Mesothelial cell of epicardium (in vitro differentiated cells): ENCODE data around the gene NAALADL2. TPM values are rescaled to one million over a fixed set of nuclear protein-coding genes. Genes with fewer than 3 reads are reported as not detected.

Source experiments
- DNase-seq, 2 experiments: peaks; one replicate each; pipeline ENCODE4 v3.0.0; 2021; ENCODE audit warnings: low spot score in 2 of 2; ENCODE audit not compliant: unreplicated experiment in 2 of 2
- H3K27ac Mint-ChIP-seq: 2 replicates; pipeline ENCODE4 v1.8.0; 2021; ENCODE audit warnings: mixed read lengths
- H3K27me3 Mint-ChIP-seq: 2 replicates; pipeline ENCODE4 v1.8.0; 2021; ENCODE audit warnings: low read depth, mixed read lengths
- H3K36me3 Mint-ChIP-seq: 2 replicates; pipeline ENCODE4 v1.8.0; 2021; ENCODE audit warnings: mixed read lengths
- H3K4me1 Mint-ChIP-seq: 2 replicates; pipeline ENCODE4 v1.8.0; 2021; ENCODE audit warnings: mixed read lengths
- H3K4me3 Mint-ChIP-seq: 2 replicates; pipeline ENCODE4 v1.8.0; 2021; ENCODE audit warnings: mild to moderate bottlenecking, moderate library complexity, mixed read lengths
- H3K9me3 Mint-ChIP-seq: 2 replicates; pipeline ENCODE4 v1.8.0; 2021; ENCODE audit warnings: mixed read lengths
- CTCF ChIP-seq: fragments of 200-600 bp; sonication (generic); IDR thresholded peaks from one replicate; pipeline ENCODE4 v1.5.0; 2021; ENCODE audit warnings: antibody characterized with exemption; ENCODE audit not compliant: unreplicated experiment
- total RNA-seq: library from RNA; stranded (reverse); gene quantifications from 3 replicates; pipeline ENCODE4 v1.2.1, GENCODE V29; 2021

Gene NAALADL2
- total RNA-seq, 1 donor from 2014 or later = 27.9 TPM

DNA sequence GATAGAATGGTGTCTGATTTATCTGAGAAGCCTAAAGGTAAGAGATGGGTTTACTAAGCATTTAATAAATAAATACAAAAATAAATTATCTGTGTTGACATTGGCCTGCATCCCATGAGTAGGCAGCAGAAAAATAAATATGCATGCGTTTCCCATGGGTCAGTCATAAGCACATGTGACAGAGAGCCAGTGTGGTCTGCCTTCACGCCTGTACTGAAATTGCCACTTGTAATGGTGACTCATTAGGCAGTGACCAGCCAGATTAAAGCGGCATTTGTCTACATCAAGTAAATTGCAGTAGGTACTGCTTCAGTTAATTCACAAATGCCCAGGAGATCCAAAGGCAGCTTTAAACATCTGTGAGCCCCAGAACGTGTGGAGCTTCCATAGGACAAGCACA is 399.6 kb downstream of the NAALADL2 start:
- TF ChIP-seq CTCF = no peak
- no peaks in the 10 kb centered on the region for H3K27me3 Mint-ChIP-seq
- no peak overlapping the region for H3K27ac Mint-ChIP-seq
- DNase-seq = no peak
- no peaks in the 10 kb centered on the region for H3K9me3 Mint-ChIP-seq
- peaks cover 2% of the 10 kb centered on the region for H3K36me3 Mint-ChIP-seq
- H3K4me3 Mint-ChIP-seq = no peak overlapping the region
- H3K4me1 Mint-ChIP-seq = peaks cover 24% of the 10 kb centered on the region

DNA sequence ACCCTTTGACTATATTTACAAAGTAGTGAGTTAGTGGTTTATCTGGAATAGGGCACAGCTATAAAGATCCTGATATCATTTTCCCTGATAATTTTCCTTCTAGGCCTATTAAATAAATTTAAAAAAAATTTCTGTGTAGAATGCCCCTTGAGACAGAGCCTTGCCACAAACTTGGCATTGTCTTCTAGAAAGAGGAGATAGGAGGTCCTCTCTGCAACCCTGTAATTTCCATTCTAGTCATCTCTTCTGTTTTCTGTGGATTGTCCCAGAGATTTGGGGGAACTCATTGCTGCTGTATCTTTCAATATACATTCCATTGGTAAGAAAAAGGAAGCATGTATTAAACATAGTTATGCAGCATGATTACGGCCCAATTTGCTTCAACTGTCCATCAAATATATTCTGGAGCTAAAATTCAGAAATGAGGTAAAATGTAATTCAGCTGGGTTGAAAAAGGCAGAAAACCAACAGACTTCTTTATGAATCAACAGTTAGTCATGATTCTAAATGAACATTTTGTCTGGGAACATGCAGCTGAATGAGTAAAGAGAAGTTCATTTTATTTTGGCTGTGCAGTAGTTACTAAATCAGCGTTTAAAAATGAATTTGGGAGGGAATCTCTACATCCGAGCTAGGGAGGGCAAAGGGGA is 401.1 kb downstream of the NAALADL2 start:
- H3K27ac Mint-ChIP-seq = no peak overlapping the region
- TF ChIP-seq CTCF = no peak
- H3K36me3 Mint-ChIP-seq = no peaks in the 10 kb centered on the region
- DNase-seq = no peak
- H3K4me3 Mint-ChIP-seq = no peak overlapping the region
- H3K27me3 Mint-ChIP-seq = peaks cover 2% of the 10 kb centered on the region
- no peaks in the 10 kb centered on the region for H3K9me3 Mint-ChIP-seq
- H3K4me1 Mint-ChIP-seq = peaks cover 20% of the 10 kb centered on the region

DNA sequence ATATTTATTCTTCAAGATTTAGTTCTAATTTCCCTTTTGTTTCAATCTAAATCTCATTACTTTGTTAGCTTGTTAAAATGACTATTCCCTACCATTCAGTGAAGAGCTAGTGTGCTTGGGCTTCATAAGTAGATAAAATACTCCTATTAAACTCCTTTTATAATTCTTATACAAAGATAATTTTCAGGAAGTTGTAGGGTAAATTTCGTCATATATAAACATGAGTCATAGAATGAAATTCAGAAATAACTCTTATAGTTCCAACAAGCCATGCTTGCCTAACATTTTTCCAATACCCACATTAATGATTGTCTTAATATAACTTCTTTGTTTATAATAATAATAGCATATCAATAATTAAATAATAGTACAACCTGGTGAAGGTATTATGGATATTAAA is 407.3 kb downstream of the NAALADL2 start:
- no peak for TF ChIP-seq CTCF
- H3K4me3 Mint-ChIP-seq = no peak overlapping the region
- no peak overlapping the region for H3K27ac Mint-ChIP-seq
- no peaks in the 10 kb centered on the region for H3K9me3 Mint-ChIP-seq
- peaks cover 2% of the 10 kb centered on the region for H3K27me3 Mint-ChIP-seq
- H3K4me1 Mint-ChIP-seq = peaks cover 19% of the 10 kb centered on the region
- DNase-seq = no peak
- H3K36me3 Mint-ChIP-seq = no peaks in the 10 kb centered on the region

DNA sequence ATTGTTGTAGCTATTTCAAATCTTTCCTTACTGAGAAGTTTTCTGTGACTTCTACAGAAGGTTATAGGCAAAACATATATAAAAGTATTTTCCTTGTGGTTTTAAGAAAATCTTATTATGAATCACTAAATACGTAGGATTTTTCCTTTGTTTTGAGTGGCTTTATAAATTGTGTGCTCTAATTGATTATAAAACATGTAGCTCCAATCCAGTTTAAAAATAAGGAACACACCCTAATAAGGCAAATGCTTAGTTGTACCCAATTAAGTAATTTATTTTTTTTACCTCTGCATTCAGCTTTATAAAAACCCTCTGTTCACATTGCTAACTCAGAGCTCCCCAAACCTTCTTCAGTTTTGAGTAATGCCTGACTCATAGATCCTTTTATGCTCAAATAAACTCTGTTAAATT is 408.0 kb downstream of the NAALADL2 start:
- H3K4me3 Mint-ChIP-seq = no peak overlapping the region
- H3K4me1 Mint-ChIP-seq = peaks cover 17% of the 10 kb centered on the region
- TF ChIP-seq CTCF = no peak
- no peaks in the 10 kb centered on the region for H3K9me3 Mint-ChIP-seq
- no peaks in the 10 kb centered on the region for H3K36me3 Mint-ChIP-seq
- no peak for DNase-seq
- peaks cover 2% of the 10 kb centered on the region for H3K27me3 Mint-ChIP-seq
- H3K27ac Mint-ChIP-seq = no peak overlapping the region

- peaks cover 2% of the 10 kb centered on the region for H3K27me3 Mint-ChIP-seq
- no peak for TF ChIP-seq CTCF
- peaks cover 17% of the 10 kb centered on the region for H3K4me1 Mint-ChIP-seq
- no peaks in the 10 kb centered on the region for H3K9me3 Mint-ChIP-seq
- H3K36me3 Mint-ChIP-seq = no peaks in the 10 kb centered on the region
- H3K4me3 Mint-ChIP-seq = no peak overlapping the region
- no peak for DNase-seq
- no peak overlapping the region for H3K27ac Mint-ChIP-seq
These were observed 408.4 kb downstream of the NAALADL2 start for GRCh38 chr3:175267561-175267960.

GRCh38 chr3:175269394-175269793 is 410.3 kb downstream of the NAALADL2 start:
- peaks cover 23% of the 10 kb centered on the region for H3K4me1 Mint-ChIP-seq
- H3K4me3 Mint-ChIP-seq = no peak overlapping the region
- no peaks in the 10 kb centered on the region for H3K27me3 Mint-ChIP-seq
- H3K36me3 Mint-ChIP-seq = no peaks in the 10 kb centered on the region
- DNase-seq = no peak
- TF ChIP-seq CTCF = no peak
- no peaks in the 10 kb centered on the region for H3K9me3 Mint-ChIP-seq
- no peak overlapping the region for H3K27ac Mint-ChIP-seq
